Activated CD8-positive, alpha-beta T cell treated with anti-CD3 and anti-CD28 coated beads for 36 hours (primary cell): ENCODE data around the gene SF3B5. TPM values are rescaled to one million over a fixed set of nuclear protein-coding genes. Genes with fewer than 3 reads are reported as not detected.

Experiments
- ATAC-seq: fragments of 200-7000 bp; cut with Tn5 transposase; one replicate; pipeline ENCODE4 v1.10.0; 2021; ENCODE audit warnings: mild to moderate bottlenecking, moderate library complexity
- CTCF ChIA-PET: fragments of 350-600 bp; sonication (Branson Sonifier 250); formaldehyde crosslinking; loops from one replicate; lab custom pipeline; 2021; ENCODE audit warnings: antibody characterized with exemption; lab: Charles Lee
- POLR2A ChIA-PET: fragments of 350-600 bp; sonication (Branson Sonifier 250); formaldehyde crosslinking; loops from one replicate; lab custom pipeline; 2021; ENCODE audit warnings: antibody characterized with exemption; lab: Charles Lee
- DNase-seq: peaks from one replicate; pipeline ENCODE4 v3.0.0-alpha.2; 2020
- H3K27ac Mint-ChIP-seq: one replicate; pipeline ENCODE4 v1.8.0; 2021; ENCODE audit warnings: mild to moderate bottlenecking, mixed read lengths
- H3K27me3 Mint-ChIP-seq: one replicate; pipeline ENCODE4 v1.8.0; 2021; ENCODE audit warnings: mixed read lengths
- H3K36me3 Mint-ChIP-seq: one replicate; pipeline ENCODE4 v1.8.0; 2021; ENCODE audit warnings: low read depth, mixed read lengths
- H3K4me1 Mint-ChIP-seq: one replicate; pipeline ENCODE4 v1.8.0; 2021; ENCODE audit warnings: low read depth, mixed read lengths
- H3K4me3 Mint-ChIP-seq: one replicate; pipeline ENCODE4 v1.8.0; 2021; ENCODE audit warnings: mild to moderate bottlenecking, moderate library complexity, mixed read lengths
- H3K9me3 Mint-ChIP-seq: one replicate; pipeline ENCODE4 v1.8.0; 2021; ENCODE audit warnings: mixed read lengths
- CTCF ChIP-seq: fragments of 200-600 bp; IDR thresholded peaks from one replicate; pipeline ENCODE4 v1.8.0; 2022; ENCODE audit warnings: antibody characterized with exemption, mild to moderate bottlenecking
- intact Hi-C: fragments of 100-400 bp; cut with micrococcal nuclease; formaldehyde crosslinking; loops from one replicate; pipeline ENCODE4 v1.10.0; 2022
- total RNA-seq, 2 experiments: library from RNA; stranded (reverse); gene quantifications; one replicate each; pipeline ENCODE4 v1.2.3, GENCODE V29; 2021

Gene SF3B5
- total RNA-seq, 2 experiments from 2014 or later, result 207 to 210 TPM

GRCh38 chr6:144115219-144115618 is 19.8 kb upstream of the SF3B5 start:
- H3K4me1 Mint-ChIP-seq, result no peaks in the 10 kb centered on the region
- no peak overlapping the region for H3K4me3 Mint-ChIP-seq
- intact Hi-C loops, result no loop called here
- H3K36me3 Mint-ChIP-seq, result no peaks in the 10 kb centered on the region
- no peak for TF ChIP-seq CTCF
- peaks cover 2% of the 10 kb centered on the region for H3K27me3 Mint-ChIP-seq
- POLR2A ChIA-PET, result no interaction called here
- CTCF ChIA-PET, result interaction anchor here (0.9 to 1.4 kb wide), 3 partner anchors 10 to 371 kb away, joined by 3 to 4 read pairs (median 3); no protein-coding TSS in a partner anchor
- no peaks in the 10 kb centered on the region for H3K9me3 Mint-ChIP-seq
- ATAC-seq (no peak), DNase-seq (no peak)
- no peak overlapping the region for H3K27ac Mint-ChIP-seq

DNA sequence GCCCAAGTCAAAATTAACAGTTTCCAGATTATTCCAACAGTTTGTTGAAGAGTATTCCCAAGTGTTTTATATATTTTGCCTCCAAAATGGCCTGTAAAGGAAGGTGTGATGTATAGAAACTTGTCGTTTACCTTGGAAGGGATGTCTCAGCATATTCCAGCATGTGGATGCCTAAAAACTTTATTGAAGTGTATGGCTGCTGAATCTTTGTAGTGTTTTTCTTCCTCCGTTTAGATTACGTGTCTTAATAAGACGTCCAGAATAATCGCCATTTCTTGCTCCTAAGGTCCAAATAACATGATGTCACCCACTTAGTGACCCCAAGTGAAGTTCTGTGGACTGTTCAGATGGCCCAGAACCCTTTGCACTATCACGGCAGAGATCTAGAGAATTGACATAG is 18.0 kb upstream of the SF3B5 start:
- peaks cover 2% of the 10 kb centered on the region for H3K27me3 Mint-ChIP-seq
- no peak for TF ChIP-seq CTCF
- H3K4me1 Mint-ChIP-seq, result no peaks in the 10 kb centered on the region
- H3K9me3 Mint-ChIP-seq, result no peaks in the 10 kb centered on the region
- CTCF ChIA-PET, result interaction anchor here (1.6 kb wide), 1 partner anchor 8 kb away, joined by 4 read pairs; no protein-coding TSS in a partner anchor
- DNase-seq (no peak), ATAC-seq (no peak)
- POLR2A ChIA-PET, result no interaction called here
- no peaks in the 10 kb centered on the region for H3K36me3 Mint-ChIP-seq
- no peak overlapping the region for H3K27ac Mint-ChIP-seq
- no peak overlapping the region for H3K4me3 Mint-ChIP-seq
- intact Hi-C loops, result no loop called here

DNA sequence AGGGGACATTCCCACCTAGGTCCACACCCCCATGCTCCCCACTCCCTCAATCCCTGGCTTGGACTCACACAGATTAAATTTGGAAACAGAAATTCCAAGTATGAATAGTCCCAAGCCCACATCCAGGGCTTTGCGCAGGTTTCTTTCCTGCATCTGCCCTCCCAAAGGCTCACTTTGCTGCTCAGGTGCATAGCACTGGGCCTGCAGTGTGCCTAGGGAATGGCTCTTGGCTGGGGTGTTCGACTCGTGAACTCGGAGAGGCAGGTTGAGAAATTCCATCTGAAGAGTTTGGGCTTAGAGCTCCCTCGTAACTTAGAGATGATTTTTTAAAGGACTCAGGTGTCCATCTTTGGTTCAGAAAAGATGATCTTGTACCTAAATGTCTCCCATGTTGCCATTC is 14.8 kb upstream of the SF3B5 start:
- Mint-ChIP-seq H3K27me3 (no peaks in the 10 kb centered on the region), H3K36me3 (no peaks in the 10 kb centered on the region), H3K4me3 (no peak overlapping the region), H3K4me1 (peaks cover 8% of the 10 kb centered on the region), H3K9me3 (no peaks in the 10 kb centered on the region), H3K27ac (no peak overlapping the region)
- TF ChIP-seq CTCF, result no peak
- ATAC-seq (no peak), DNase-seq (no peak)
- CTCF ChIA-PET, result no interaction called here
- POLR2A ChIA-PET, result no interaction called here
- intact Hi-C loops, result no loop called here

- no peak for TF ChIP-seq CTCF
- ChIA-PET CTCF (interaction anchor here (1.0 to 4.1 kb wide), 5 partner anchors 23 to 376 kb away, joined by 3 to 28 read pairs (median 6); no protein-coding TSS in a partner anchor), POLR2A (no interaction called here)
- H3K9me3 Mint-ChIP-seq, result no peaks in the 10 kb centered on the region
- intact Hi-C loops, result loop anchor here (5.0 kb wide), 1 partner anchor 376 kb away; no protein-coding TSS in a partner anchor
- H3K4me3 Mint-ChIP-seq, result no peak overlapping the region
- H3K4me1 Mint-ChIP-seq, result peaks cover 11% of the 10 kb centered on the region
- no peak for DNase-seq
- ATAC-seq, result no peak
- no peaks in the 10 kb centered on the region for H3K36me3 Mint-ChIP-seq
- H3K27ac Mint-ChIP-seq, result no peak overlapping the region
- H3K27me3 Mint-ChIP-seq, result no peaks in the 10 kb centered on the region
Observed at GRCh38 chr6:144106206-144106605, 10.8 kb upstream of the SF3B5 start.

DNA sequence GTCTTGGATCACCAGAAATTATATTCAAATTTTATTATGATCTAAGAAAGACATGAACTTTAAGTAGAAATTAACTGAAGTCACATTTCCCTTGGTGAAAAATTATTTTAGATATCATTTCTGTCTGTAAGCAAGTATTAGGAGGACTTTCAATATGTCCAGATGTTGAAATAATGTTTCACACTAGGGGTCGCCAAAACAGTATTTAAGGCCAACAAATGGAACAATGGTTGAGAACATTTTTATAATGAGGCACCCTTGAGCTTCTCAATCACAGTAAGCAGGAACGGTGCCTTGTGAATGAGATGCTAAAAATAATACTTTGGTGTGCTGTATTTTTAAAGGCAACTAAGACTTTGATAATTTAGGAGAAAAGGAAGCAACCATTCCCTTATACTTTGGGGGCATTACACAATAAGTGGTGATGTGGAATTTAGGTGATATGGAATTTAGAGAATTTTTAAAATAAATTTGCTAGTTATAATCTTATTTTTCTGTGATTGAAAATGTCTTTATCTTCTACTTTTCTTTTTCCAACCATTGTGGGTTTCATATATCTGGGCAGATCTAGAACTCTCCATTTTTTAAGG is 9.6 kb upstream of the SF3B5 start:
- Mint-ChIP-seq H3K4me3 (no peak overlapping the region), H3K4me1 (peaks cover 11% of the 10 kb centered on the region), H3K36me3 (no peaks in the 10 kb centered on the region), H3K9me3 (no peaks in the 10 kb centered on the region), H3K27ac (no peak overlapping the region), H3K27me3 (no peaks in the 10 kb centered on the region)
- intact Hi-C loops, result loop anchor here (1.0 to 5.0 kb wide), 3 partner anchors 46 to 377 kb away; partner anchors contain the start of gene STX11
- peak; percentile 84 for TF ChIP-seq CTCF
- DNase-seq (peak; percentile 45), ATAC-seq (peak; percentile 86)
- ChIA-PET POLR2A (no interaction called here), CTCF (interaction anchor here (0.6 to 1.9 kb wide), 15 partner anchors 9 to 530 kb away, joined by 3 to 44 read pairs (median 4); partner anchors contain the start of gene SF3B5)
